ENCODE results near the gene IGSF21. TPM values are rescaled to one million over a fixed set of nuclear protein-coding genes. Genes with fewer than 3 reads are reported as not detected.

Gene IGSF21
- total and polyA plus RNA-seq, 4 donors: 0.31 to 1.5 (median 0.88) TPM

GRCh38 chr1:18211764-18212163 lies 104.2 kb downstream of the IGSF21 start:
- Histone ChIP-seq H3K9ac (ENCODE audit: low read depth in 1 of 2, low read length in 2 of 2) (no peak overlapping the region), H3K36me3 (ENCODE audit: control insufficient read depth in 4 of 4, insufficient read depth in 3 of 4, low read depth in 1 of 4, low read length in 3 of 4) (no peaks in the 10 kb centered on the region), H3K9me3 (ENCODE audit: control insufficient read depth in 4 of 4, low read length in 3 of 4) (peaks cover 0 to 7% (median 3%) of the 10 kb centered on the region in 4 donors), H3K4me3 (ENCODE audit: low read depth in 1 of 3, low read length in 3 of 3) (no peak overlapping the region), H3K4me1 (ENCODE audit: control insufficient read depth in 4 of 4, insufficient read depth in 4 of 4, low read length in 3 of 4) (no peaks in the 10 kb centered on the region), H3K27me3 (ENCODE audit: control insufficient read depth in 4 of 4, insufficient read depth in 4 of 4, low read length in 3 of 4) (no peaks in the 10 kb centered on the region), H3K27ac (ENCODE audit: low read depth in 1 of 2, low read length in 2 of 2) (no peak overlapping the region)
- no peak for DNase-seq (ENCODE audit: low spot score)
- TF ChIP-seq GABPA (IDR thresholded peaks at IDR 0.05 in 1 of 2, conservative IDR thresholded peaks at IDR 0.05 in 1 of 2): no peak
- TF ChIP-seq SP1 (IDR thresholded peaks at IDR 0.05): no peak
- TF ChIP-seq EGR1 (IDR thresholded peaks at IDR 0.05; ENCODE audit: low read depth in 2 of 2): no peak
- TF ChIP-seq HNF4A (conservative IDR thresholded peaks at IDR 0.05): no peak
- TF ChIP-seq ZBTB33 (IDR thresholded peaks at IDR 0.05): no peak
- TF ChIP-seq HNF4G (IDR thresholded peaks at IDR 0.05): no peak
- no peak for TF ChIP-seq FOXA1 (IDR thresholded peaks at IDR 0.05)
- no peak for TF ChIP-seq NR2F2 (IDR thresholded peaks at IDR 0.05)
- no peak for TF ChIP-seq REST (IDR thresholded peaks at IDR 0.05)
- no peak for TF ChIP-seq FOXA2 (IDR thresholded peaks at IDR 0.05)
- TF ChIP-seq RAD21 (IDR thresholded peaks at IDR 0.05): no peak
- no peak for TF ChIP-seq ATF3 (IDR thresholded peaks at IDR 0.05)
- TF ChIP-seq JUND (IDR thresholded peaks at IDR 0.05): no peak
- no peak for TF ChIP-seq YY1 (IDR thresholded peaks at IDR 0.05)
- WGBS: 91% methylated on average over 8 of the region's 8 CpGs

GRCh38 chr1:18217398-18218043 lies 109.9 kb downstream of the IGSF21 start:
- no peak for DNase-seq (ENCODE audit: low spot score)
- WGBS: 52% methylated on average over 4 of the region's 4 CpGs
- H3K4me1 ChIP-seq (ENCODE audit: control insufficient read depth in 4 of 4, insufficient read depth in 4 of 4, low read length in 3 of 4): no peaks in the 10 kb centered on the region

More at GRCh38 chr1:18217398-18218043, 109.9 kb downstream of the IGSF21 start:
- H3K27me3 ChIP-seq (ENCODE audit: control insufficient read depth in 4 of 4, insufficient read depth in 4 of 4, low read length in 3 of 4): no peaks in the 10 kb centered on the region
- H3K9ac ChIP-seq (ENCODE audit: low read depth in 1 of 2, low read length in 2 of 2): no peak overlapping the region
- H3K4me3 ChIP-seq (ENCODE audit: low read depth in 1 of 3, low read length in 3 of 3): no peak overlapping the region
- no peaks in the 10 kb centered on the region for H3K9me3 ChIP-seq (ENCODE audit: control insufficient read depth in 4 of 4, low read length in 3 of 4)
- H3K27ac ChIP-seq (ENCODE audit: low read depth in 1 of 2, low read length in 2 of 2): no peak overlapping the region
- no peak for TF ChIP-seq ZBTB33 (IDR thresholded peaks at IDR 0.05)
- no peak for TF ChIP-seq JUND (IDR thresholded peaks at IDR 0.05)
- no peak for TF ChIP-seq YY1 (IDR thresholded peaks at IDR 0.05)
- TF ChIP-seq SP1 (IDR thresholded peaks at IDR 0.05): no peak
- no peak for TF ChIP-seq NR2F2 (IDR thresholded peaks at IDR 0.05)
- TF ChIP-seq CTCF (IDR thresholded peaks at IDR 0.05; ENCODE audit: low read depth, low read length, missing input control): peak; percentile 36
- no peak for TF ChIP-seq ATF3 (IDR thresholded peaks at IDR 0.05)
- no peak for TF ChIP-seq HNF4A (conservative IDR thresholded peaks at IDR 0.05)
- TF ChIP-seq HNF4G (IDR thresholded peaks at IDR 0.05): no peak
- no peak for TF ChIP-seq FOXA2 (IDR thresholded peaks at IDR 0.05)
- no peak for TF ChIP-seq MAX (IDR thresholded peaks at IDR 0.05)
- peak; percentile 59 to 77 for TF ChIP-seq RAD21 (IDR thresholded peaks at IDR 0.05)
- H3K36me3 ChIP-seq (ENCODE audit: control insufficient read depth in 4 of 4, insufficient read depth in 3 of 4, low read depth in 1 of 4, low read length in 3 of 4): no peaks in the 10 kb centered on the region

Data from liver (tissue), 9 donors.